ENCODE data around the gene SNAPC4. TPM values are rescaled to one million over a fixed set of nuclear protein-coding genes. Genes with fewer than 3 reads are reported as not detected.

The SNAPC4 gene
- total and polyA plus RNA-seq, 2 of the 8 experiments (the other 6 are each of a cell fraction or from before 2014, with no cell fraction given): 6.9 to 18.1 TPM

- no peaks in the 10 kb centered on the region; a peak in 1 of 8 replicates for H3K36me3 ChIP-seq (ENCODE audit: control insufficient read depth in 2 of 4, insufficient read depth in 4 of 4, low read length in 3 of 4)
- no peak for TF ChIP-seq JUND (IDR thresholded peaks at IDR 0.05; ENCODE audit: low read length)
- TF ChIP-seq SIN3A (conservative IDR thresholded peaks at IDR 0.05 in 1 of 2, IDR thresholded peaks at IDR 0.05 in 1 of 2; ENCODE audit: low read depth in 1 of 2, low read length in 2 of 2): no peak
- no peak for TF ChIP-seq CHD2 (IDR thresholded peaks at IDR 0.05; ENCODE audit: low read length)
- TF ChIP-seq CBX5 (IDR thresholded peaks at IDR 0.05; ENCODE audit: low read depth, low read length): no peak
- no peak for TF ChIP-seq MAFK (IDR thresholded peaks at IDR 0.05; ENCODE audit: low read depth, low read length)
- TF ChIP-seq NANOG (IDR thresholded peaks at IDR 0.05; ENCODE audit: insufficient read depth, low read depth, low read length, poor library complexity, severe bottlenecking): no peak
- no peak for TF ChIP-seq SP2 (IDR thresholded peaks at IDR 0.05; ENCODE audit: low read length)
- TF ChIP-seq FOSL1 (IDR thresholded peaks at IDR 0.05; ENCODE audit: insufficient read depth, low read depth, low read length): no peak
- no peak for TF ChIP-seq BACH1 (IDR thresholded peaks at IDR 0.05; ENCODE audit: low read length)
- TF ChIP-seq TAF7 (optimal IDR thresholded peaks at IDR 0.05; ENCODE audit: borderline replicate concordance, low read depth, low read length): no peak
- TF ChIP-seq CBX8 (IDR thresholded peaks at IDR 0.05; ENCODE audit: borderline replicate concordance, low read depth, low read length): no peak
- no peak for TF ChIP-seq JUN (IDR thresholded peaks at IDR 0.05; ENCODE audit: low read depth, low read length)
- no peak for TF ChIP-seq ATF2 (IDR thresholded peaks at IDR 0.05; ENCODE audit: low read length)
Observed at GRCh38 chr9:136371533-136371880, 28.5 kb downstream of the SNAPC4 start.

More at GRCh38 chr9:136371533-136371880, 28.5 kb downstream of the SNAPC4 start:
- WGBS, 2 experiments (ENCODE audit: extremely low coverage in 1 of 2, insufficient coverage in 1 of 2, insufficient read length in 1 of 2, insufficient replicate concordance in 2 of 2, low coverage in 1 of 2, low lambda C conversion rate in 2 of 2, missing lambda C conversion rate in 1 of 2): 83% methylated on average over 6 of the region's 13 CpGs; no CpG with 5 or more reads in 1 of the 2 experiments
- no peak for FAIRE-seq
- ChIA-PET POLR2A (ENCODE audit: partially characterized antibody) (interaction anchor here (0.9 to 7.2 kb wide), 6 partner anchors 10 to 67 kb away, joined by 3 to 43 read pairs (median 6); partner anchors contain the start of gene DNLZ), CTCF (ENCODE audit: partially characterized antibody) (interaction anchor here (1.8 to 3.0 kb wide), 3 partner anchors 8 to 48 kb away, joined by 8 to 19 read pairs (median 15); partner anchors contain the start of gene DNLZ)
- Histone ChIP-seq H4K20me1 (replicated peaks in 1 of 2; ENCODE audit: control insufficient read depth in 1 of 2, insufficient read depth in 2 of 2, low read length in 2 of 2) (peaks cover 5 to 7% of the 10 kb centered on the region in 2 experiments), H2AFZ (ENCODE audit: low read length) (no peak overlapping the region), H2BK12ac (ENCODE audit: low read depth, low read length) (no peak overlapping the region), H2BK120ac (replicated peaks; ENCODE audit: low read depth, low read length) (no peak overlapping the region), H2AK5ac (ENCODE audit: low read depth, low read length) (no peak overlapping the region), H3K23me2 (ENCODE audit: low read depth, low read length) (no peaks in the 10 kb centered on the region), H3K4me3 (ENCODE audit: extremely low read depth in 1 of 4, insufficient read depth in 2 of 4, low read depth in 3 of 4, low read length in 4 of 4) (no peak overlapping the region), H2BK5ac (ENCODE audit: low read depth, low read length) (no peak overlapping the region), H3K79me1 (ENCODE audit: low read depth, low read length) (no peaks in the 10 kb centered on the region), H4K91ac (replicated peaks; ENCODE audit: insufficient read length, low read length) (no peak overlapping the region), H3K14ac (ENCODE audit: insufficient read length) (no peak overlapping the region), H4K5ac (ENCODE audit: insufficient read length, low read depth, low read length) (no peak overlapping the region), H2BK15ac (ENCODE audit: low read length) (no peak overlapping the region), H2BK20ac (ENCODE audit: low read length) (no peak overlapping the region), H4K8ac (ENCODE audit: extremely low read depth, insufficient read depth, low read length) (no peak overlapping the region; the same call in 1 of the 2 replicates), H3K18ac (ENCODE audit: extremely low read depth, low read length) (no peak overlapping the region), H3K27me3 (replicated peaks in 1 of 4; ENCODE audit: control insufficient read depth in 3 of 4, extremely low read depth in 1 of 4, insufficient read depth in 3 of 4, low read length in 3 of 4) (no peaks in the 10 kb centered on the region), H3K9me3 (ENCODE audit: insufficient read depth in 2 of 2, low read depth in 1 of 2, low read length in 1 of 2) (no peaks in the 10 kb centered on the region), H3K4me2 (ENCODE audit: insufficient read depth in 1 of 2, low read depth in 2 of 2, low read length in 2 of 2) (no peak overlapping the region), H3K27ac (ENCODE audit: low read depth, low read length) (no peak overlapping the region), H3K23ac (ENCODE audit: insufficient read length) (no peak overlapping the region), H3K4ac (replicated peaks; ENCODE audit: insufficient read length, low read depth, low read length) (no peak overlapping the region), H3K9ac (replicated peaks in 1 of 4; ENCODE audit: extremely low read depth in 1 of 4, low read depth in 3 of 4, low read length in 3 of 4) (no peak overlapping the region), H3K56ac (replicated peaks; ENCODE audit: insufficient read length, low read depth, low read length) (no peak overlapping the region), H3K4me1 (replicated peaks in 1 of 4; ENCODE audit: control insufficient read depth in 3 of 4, insufficient read depth in 4 of 4, low read length in 3 of 4) (no peaks in the 10 kb centered on the region), H3K79me2 (ENCODE audit: control insufficient read depth in 1 of 2, insufficient read depth in 2 of 2, low read length in 2 of 2) (no peaks in the 10 kb centered on the region)
- DNase-seq (ENCODE audit: low read depth in 1 of 2, low spot score in 2 of 2): no peak
